ENCODE data around the gene ANKDD1B. TPM values are rescaled to one million over a fixed set of nuclear protein-coding genes. Genes with fewer than 3 reads are reported as not detected.

ANKDD1B gene
- total RNA-seq, 2 donors from 2014 or later, result 1.9 to 2.7 TPM

DNA sequence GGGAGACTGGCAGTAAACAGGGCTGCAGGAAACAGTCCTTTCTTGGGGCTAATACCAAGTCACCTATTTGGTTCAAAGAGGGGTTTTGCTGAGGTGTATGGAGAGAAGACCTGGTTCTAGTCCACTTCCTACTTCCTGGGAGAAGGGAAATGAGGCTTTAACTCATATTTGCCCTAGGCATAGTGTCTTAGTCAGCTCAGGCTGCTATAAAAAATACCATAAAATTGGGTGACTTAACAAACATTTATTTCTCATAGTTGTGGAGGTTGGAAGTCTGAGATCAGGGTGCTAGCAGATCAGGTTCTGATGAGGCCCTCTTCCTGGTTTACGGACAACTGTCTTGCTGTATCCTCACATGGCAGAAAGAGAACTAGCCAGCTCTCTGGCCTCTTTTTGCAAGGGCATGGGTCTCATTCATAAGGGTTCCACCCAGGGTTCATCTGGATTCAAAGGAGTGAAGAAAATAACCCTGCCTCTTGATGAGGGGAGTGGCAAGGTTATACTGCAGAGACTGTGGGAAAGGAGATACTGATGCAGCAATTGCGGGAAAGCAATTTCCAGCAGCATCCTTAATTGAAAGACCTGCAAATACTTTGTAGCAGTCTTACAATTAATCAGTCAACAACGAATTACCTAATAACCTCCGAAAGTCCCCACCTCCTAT, 40.5 kb downstream of the ANKDD1B start:
- no peaks in the 10 kb centered on the region for H3K9me3 ChIP-seq
- H3K4me1 ChIP-seq (replicated peaks), result no peaks in the 10 kb centered on the region
- no peak for TF ChIP-seq POLR2AphosphoS5 (IDR thresholded peaks at IDR 0.05)
- TF ChIP-seq POLR2A (IDR thresholded peaks at IDR 0.05), result no peak
- no peak for TF ChIP-seq CTCF (IDR thresholded peaks at IDR 0.05)
- DNase-seq (ENCODE audit: low spot score), result no peak
- H3K27me3 ChIP-seq (replicated peaks; ENCODE audit: insufficient read depth), result no peaks in the 10 kb centered on the region
- 89% methylated on average over 4 of the region's 4 CpGs for WGBS
- H3K36me3 ChIP-seq, result no peaks in the 10 kb centered on the region
- H3K4me3 ChIP-seq, result no peak overlapping the region
- H3K27ac ChIP-seq, result no peak overlapping the region
- intact Hi-C loops (cut with DNase I), result no loop called here

DNA sequence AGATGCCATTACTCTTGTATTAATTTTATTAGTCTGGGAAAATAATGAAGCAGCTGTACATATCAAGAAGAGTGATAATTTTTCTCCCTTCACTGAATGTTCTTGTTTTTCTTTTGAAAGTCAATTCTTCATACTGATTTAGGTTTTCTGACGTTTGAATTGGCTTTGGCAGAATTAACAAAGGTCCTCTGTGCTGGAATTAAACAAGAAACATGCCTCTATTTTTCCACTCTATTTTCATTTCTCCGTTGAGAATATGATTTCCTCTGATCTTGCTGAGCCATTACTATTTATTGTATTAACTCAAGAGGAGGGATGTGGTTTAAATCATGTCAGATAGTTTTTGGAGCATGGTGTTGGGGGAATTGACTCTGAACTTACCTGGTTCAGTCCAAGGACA, 42.3 kb downstream of the ANKDD1B start:
- WGBS, result 23% methylated on average over 2 of the region's 2 CpGs
- intact Hi-C loops (cut with DNase I), result no loop called here
- H3K36me3 ChIP-seq, result no peaks in the 10 kb centered on the region
- no peaks in the 10 kb centered on the region for H3K9me3 ChIP-seq
- no peak overlapping the region for H3K27ac ChIP-seq
- no peaks in the 10 kb centered on the region for H3K27me3 ChIP-seq (replicated peaks; ENCODE audit: insufficient read depth)
- no peak for DNase-seq (ENCODE audit: low spot score)
- TF ChIP-seq POLR2AphosphoS5 (IDR thresholded peaks at IDR 0.05) (no peak), CTCF (IDR thresholded peaks at IDR 0.05) (no peak), POLR2A (IDR thresholded peaks at IDR 0.05) (no peak)
- no peak overlapping the region for H3K4me3 ChIP-seq
- no peaks in the 10 kb centered on the region for H3K4me1 ChIP-seq (replicated peaks)

- intact Hi-C loops (cut with DNase I), result no loop called here
- Histone ChIP-seq H3K4me1 (replicated peaks) (no peaks in the 10 kb centered on the region), H3K4me3 (no peak overlapping the region), H3K9me3 (no peaks in the 10 kb centered on the region), H3K27me3 (replicated peaks; ENCODE audit: insufficient read depth) (no peaks in the 10 kb centered on the region), H3K27ac (no peak overlapping the region), H3K36me3 (no peaks in the 10 kb centered on the region)
- TF ChIP-seq POLR2AphosphoS5 (IDR thresholded peaks at IDR 0.05), result no peak
- no peak for TF ChIP-seq POLR2A (IDR thresholded peaks at IDR 0.05)
- no peak for TF ChIP-seq CTCF (IDR thresholded peaks at IDR 0.05)
- DNase-seq (ENCODE audit: low spot score), result no peak
- WGBS, result 89% methylated on average over 19 of the region's 19 CpGs
Measured at GRCh38 chr5:75654693-75655295, 43.5 kb downstream of the ANKDD1B start.

DNA sequence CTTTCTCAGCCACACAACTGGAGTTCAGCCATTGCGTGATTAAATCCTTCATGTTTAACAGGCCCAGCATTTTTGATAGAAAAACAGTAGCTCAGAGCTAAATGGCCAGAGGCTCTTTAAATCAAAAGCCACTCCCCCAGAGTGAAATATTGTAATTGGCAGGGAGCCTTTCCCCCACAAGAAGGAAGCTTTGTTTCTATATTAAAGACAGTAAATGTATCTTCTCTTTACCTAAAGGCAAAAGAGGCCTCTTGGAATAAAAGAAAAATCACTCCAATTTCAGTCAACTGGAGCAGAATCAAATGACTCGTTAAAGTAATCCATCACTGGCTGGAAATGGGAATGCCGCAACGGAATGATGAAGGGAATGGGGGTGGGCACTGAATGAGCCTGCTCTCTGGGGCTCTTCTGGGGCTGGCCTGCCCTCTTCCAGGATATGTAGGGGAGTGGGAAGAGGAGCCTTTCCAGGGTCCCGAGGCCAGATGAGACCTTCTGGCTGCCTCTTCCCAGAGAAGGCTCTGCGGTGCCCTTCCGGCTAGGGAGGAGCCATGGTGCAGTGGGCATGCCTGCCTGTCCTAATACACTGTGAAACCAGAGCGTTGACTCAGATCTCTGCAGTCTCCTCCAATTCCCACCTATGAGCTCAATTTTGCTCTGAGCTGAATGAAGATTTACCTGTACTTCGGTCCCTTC, 45.2 kb downstream of the ANKDD1B start:
- no peaks in the 10 kb centered on the region for H3K9me3 ChIP-seq
- TF ChIP-seq CTCF (IDR thresholded peaks at IDR 0.05), result no peak
- TF ChIP-seq POLR2AphosphoS5 (IDR thresholded peaks at IDR 0.05), result no peak
- TF ChIP-seq POLR2A (IDR thresholded peaks at IDR 0.05), result no peak
- intact Hi-C loops (cut with DNase I), result no loop called here
- H3K27ac ChIP-seq, result peak overlapping the region; percentile 38 to 57
- H3K27me3 ChIP-seq (replicated peaks; ENCODE audit: insufficient read depth), result no peaks in the 10 kb centered on the region
- peak; percentile 35 for DNase-seq (ENCODE audit: low spot score)
- no peaks in the 10 kb centered on the region for H3K36me3 ChIP-seq
- H3K4me1 ChIP-seq (replicated peaks), result no peaks in the 10 kb centered on the region
- H3K4me3 ChIP-seq, result peak overlapping the region; percentile 30 to 40
- 10% methylated on average over 9 of the region's 9 CpGs for WGBS

Data from prostate gland (tissue), 2 donors.